HEK293 (cell line): ENCODE data around the gene TDP2.

ENCODE experiments used
- CTCF ChIA-PET: fragments of 350-600 bp; formaldehyde crosslinking; extraction: SDS; loops from one replicate; lab custom pipeline; 2021; ENCODE audit warnings: antibody characterized with exemption; lab: Yijun Ruan, JAX
- POLR2A ChIA-PET: fragments of 300-600 bp; formaldehyde crosslinking; extraction: SDS; loops from one replicate; lab custom pipeline; 2020; ENCODE audit warnings: antibody characterized with exemption, inconsistent platforms; lab: Yijun Ruan, JAX
- H3K27ac ChIP-seq: fragments of 200-500 bp; sonication (Bioruptor generic); 2 replicates; pipeline ENCODE4 v1.5.1; 2014; ENCODE audit warnings: low read depth, low read length, control low read depth, inconsistent platforms; ENCODE audit errors: extremely low read depth
- H3K36me3 ChIP-seq, 2 experiments: fragments of 200-500 bp in 1 of 2; sonication (Bioruptor generic) in 1 of 2; 1 replicate in 1 of 2; 2 replicates in 1 of 2; pipeline ENCODE4 v1.5.1; 2014 to 2017; ENCODE audit warnings: inconsistent platforms in 2 of 2, low read length in 2 of 2; ENCODE audit not compliant: control insufficient read depth in 2 of 2, insufficient read depth in 1 of 2
- H3K4me1 ChIP-seq: fragments of 200-500 bp; sonication (Bioruptor generic); 2 replicates; pipeline ENCODE4 v1.5.1; 2014; ENCODE audit warnings: mild to moderate bottlenecking, low read length, inconsistent platforms; ENCODE audit not compliant: control insufficient read depth, insufficient read depth
- H3K4me3 ChIP-seq: 2 replicates; pipeline ENCODE4 v1.5.1; 2011; ENCODE audit warnings: low read depth, mild to moderate bottlenecking, control low read depth, low read length, moderate library complexity
- H3K9me3 ChIP-seq: fragments of 200-500 bp; sonication (Bioruptor generic); 2 replicates; pipeline ENCODE4 v1.5.1; 2014; ENCODE audit warnings: low read depth, low read length, inconsistent platforms; ENCODE audit not compliant: control insufficient read depth, insufficient read depth
- KLF10 ChIP-seq: fragments of 450-650 bp; IDR thresholded peaks from 2 replicates; pipeline ENCODE4 v1.5.1; 2018; ENCODE audit warnings: missing biosample characterization, mild to moderate bottlenecking, missing genetic modification characterization
- KLF16 ChIP-seq: fragments of 450-650 bp; formaldehyde crosslinking; IDR thresholded peaks from 2 replicates; pipeline ENCODE4 v1.5.1; 2017; ENCODE audit warnings: missing biosample characterization, missing genetic modification characterization
- KLF7 ChIP-seq: fragments of 450-650 bp; formaldehyde crosslinking; IDR thresholded peaks from 2 replicates; pipeline ENCODE4 v1.5.1; 2016; ENCODE audit warnings: missing biosample characterization, missing genetic modification characterization, borderline replicate concordance
- PRDM1 ChIP-seq: fragments of 450-650 bp; formaldehyde crosslinking; IDR thresholded peaks from 2 replicates; pipeline ENCODE4; 2016; ENCODE audit warnings: missing biosample characterization, missing genetic modification characterization
- SCRT1 ChIP-seq: fragments of 450-650 bp; formaldehyde crosslinking; IDR thresholded peaks from 2 replicates; pipeline ENCODE4 v1.5.1; 2016; ENCODE audit warnings: missing biosample characterization, missing genetic modification characterization, borderline replicate concordance
- SP3 ChIP-seq: fragments of 450-650 bp; formaldehyde crosslinking; IDR thresholded peaks from 2 replicates; pipeline ENCODE4 v1.5.1; 2016; ENCODE audit warnings: missing biosample characterization, missing genetic modification characterization
- ZFP41 ChIP-seq: fragments of 450-650 bp; formaldehyde crosslinking; IDR thresholded peaks from 2 replicates; pipeline ENCODE4 v1.5.1; 2016; ENCODE audit warnings: missing biosample characterization, missing genetic modification characterization, borderline replicate concordance
- ZNF121 ChIP-seq: fragments of 450-650 bp; formaldehyde crosslinking; IDR thresholded peaks from 2 replicates; pipeline ENCODE4 v1.5.1; 2016; ENCODE audit warnings: missing biosample characterization, missing genetic modification characterization
- ZNF140 ChIP-seq: fragments of 450-650 bp; formaldehyde crosslinking; IDR thresholded peaks from 2 replicates; pipeline ENCODE4 v1.5.1; 2016; ENCODE audit warnings: missing biosample characterization, missing genetic modification characterization
- ZNF202 ChIP-seq: fragments of 450-650 bp; formaldehyde crosslinking; IDR thresholded peaks from 2 replicates; pipeline ENCODE4 v1.5.1; 2016; ENCODE audit warnings: missing biosample characterization, missing genetic modification characterization, borderline replicate concordance
- ZNF23 ChIP-seq: fragments of 450-650 bp; formaldehyde crosslinking; IDR thresholded peaks from 2 replicates; pipeline ENCODE4 v1.5.1; 2016; ENCODE audit warnings: missing biosample characterization, missing genetic modification characterization, borderline replicate concordance
- ZNF48 ChIP-seq: fragments of 450-650 bp; formaldehyde crosslinking; IDR thresholded peaks from 2 replicates; pipeline ENCODE4 v1.5.1; 2016; ENCODE audit warnings: missing biosample characterization, missing genetic modification characterization
- ZNF529 ChIP-seq: fragments of 450-650 bp; formaldehyde crosslinking; IDR thresholded peaks from 2 replicates; pipeline ENCODE4 v1.5.1; 2017; ENCODE audit warnings: missing genetic modification characterization, missing biosample characterization; ENCODE audit not compliant: insufficient replicate concordance
- ZNF677 ChIP-seq: fragments of 450-650 bp; IDR thresholded peaks from 2 replicates; pipeline ENCODE4 v1.5.0; 2018; ENCODE audit warnings: missing biosample characterization, mild to moderate bottlenecking, missing genetic modification characterization, moderate library complexity
- ZNF777 ChIP-seq: fragments of 450-650 bp; formaldehyde crosslinking; IDR thresholded peaks from 2 replicates; pipeline ENCODE4 v1.5.1; 2017; ENCODE audit warnings: missing biosample characterization, missing genetic modification characterization, borderline replicate concordance
- TF ChIP-seq, protein P1 (sequence below): fragments of 450-650 bp; formaldehyde crosslinking; IDR thresholded peaks from 2 replicates; pipeline ENCODE4 v1.5.1; 2016; ENCODE audit warnings: missing biosample characterization, missing genetic modification characterization

TDP2 gene

DNA sequence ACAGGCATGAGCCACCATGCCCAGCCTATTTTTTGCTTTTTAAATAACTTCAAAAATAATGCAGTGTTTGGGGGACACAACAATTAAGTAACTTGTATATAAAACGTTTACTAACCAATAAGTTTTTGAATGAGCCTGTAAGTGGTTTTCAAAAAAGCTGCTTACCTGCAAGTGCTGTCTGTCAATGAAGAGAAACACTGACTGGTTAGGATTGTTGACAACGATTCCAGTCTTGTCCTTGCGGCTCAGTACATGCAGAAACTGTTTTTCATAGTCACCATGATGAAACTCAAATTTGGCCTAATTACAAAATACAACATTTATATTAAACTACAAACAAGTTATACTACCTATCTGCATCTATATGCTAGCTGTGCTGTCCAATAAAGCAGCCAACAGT lies 41.9 kb upstream of the TDP2 start:
- ChIA-PET CTCF (interaction anchor here (0.9 kb wide), 1 partner anchor 80 kb away, joined by 3 read pairs; no protein-coding TSS in a partner anchor), POLR2A (interaction anchor here (0.7 kb wide), 1 partner anchor 94 kb away, joined by 3 read pairs; no protein-coding TSS in a partner anchor)
- Histone ChIP-seq H3K27ac (no peak overlapping the region), H3K4me3 (no peak overlapping the region), H3K4me1 (no peaks in the 10 kb centered on the region), H3K36me3 (peaks cover 81 to 98% of the 10 kb centered on the region in 2 experiments), H3K9me3 (no peaks in the 10 kb centered on the region)
- TF ChIP-seq ZFP41 (tag by site-specific recombination) (no peak), KLF16 (tag by site-specific recombination) (no peak)

GRCh38 chr6:24704468-24704867 lies 37.8 kb upstream of the TDP2 start:
- POLR2A ChIA-PET = interaction anchor here (0.6 to 1.0 kb wide), 3 partner anchors 15 to 181 kb away, joined by 3 to 5 read pairs (median 3); no protein-coding TSS in a partner anchor
- no peak overlapping the region for H3K4me3 ChIP-seq
- peaks cover 59 to 81% of the 10 kb centered on the region in 2 experiments for H3K36me3 ChIP-seq
- no peaks in the 10 kb centered on the region for H3K9me3 ChIP-seq
- TF ChIP-seq PRDM1 (tag by site-specific recombination) (0 out of 2 replicates have a peak, but pooled peaks have one; percentile 58), ZNF777 (tag by site-specific recombination) (no peak), ZNF677 (0 out of 2 replicates have a peak, but pooled peaks have one; percentile 28)
- TF ChIP-seq, all 188 proteins: peak for 2
- CTCF ChIA-PET = interaction anchor here (0.7 to 1.7 kb wide), 6 partner anchors 9 to 287 kb away, joined by 3 to 7 read pairs (median 3); no protein-coding TSS in a partner anchor
- no peaks in the 10 kb centered on the region; the same call in 1 of the 2 replicates for H3K4me1 ChIP-seq
- H3K27ac ChIP-seq = no peak overlapping the region

- TF ChIP-seq SP3 (tag by site-specific recombination) = no peak
- no peak for TF ChIP-seq ZNF202
- TF ChIP-seq, protein P1, sequence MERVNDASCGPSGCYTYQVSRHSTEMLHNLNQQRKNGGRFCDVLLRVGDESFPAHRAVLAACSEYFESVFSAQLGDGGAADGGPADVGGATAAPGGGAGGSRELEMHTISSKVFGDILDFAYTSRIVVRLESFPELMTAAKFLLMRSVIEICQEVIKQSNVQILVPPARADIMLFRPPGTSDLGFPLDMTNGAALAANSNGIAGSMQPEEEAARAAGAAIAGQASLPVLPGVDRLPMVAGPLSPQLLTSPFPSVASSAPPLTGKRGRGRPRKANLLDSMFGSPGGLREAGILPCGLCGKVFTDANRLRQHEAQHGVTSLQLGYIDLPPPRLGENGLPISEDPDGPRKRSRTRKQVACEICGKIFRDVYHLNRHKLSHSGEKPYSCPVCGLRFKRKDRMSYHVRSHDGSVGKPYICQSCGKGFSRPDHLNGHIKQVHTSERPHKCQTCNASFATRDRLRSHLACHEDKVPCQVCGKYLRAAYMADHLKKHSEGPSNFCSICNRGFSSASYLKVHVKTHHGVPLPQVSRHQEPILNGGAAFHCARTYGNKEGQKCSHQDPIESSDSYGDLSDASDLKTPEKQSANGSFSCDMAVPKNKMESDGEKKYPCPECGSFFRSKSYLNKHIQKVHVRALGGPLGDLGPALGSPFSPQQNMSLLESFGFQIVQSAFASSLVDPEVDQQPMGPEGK (tag by site-specific recombination) = no peak
- no peak for TF ChIP-seq ZNF48 (tag by site-specific recombination)
- TF ChIP-seq ZNF121 (tag by site-specific recombination) = no peak
- TF ChIP-seq ZNF140 (tag by site-specific recombination) = no peak
- no peak for TF ChIP-seq SCRT1 (tag by site-specific recombination)
- TF ChIP-seq KLF10 = no peak
- no peak for TF ChIP-seq ZNF529 (tag by site-specific recombination)
- TF ChIP-seq ZNF23 (tag by site-specific recombination) = no peak
- TF ChIP-seq KLF7 (tag by site-specific recombination) = no peak
- TF ChIP-seq, all 188 proteins: peak for 0
- H3K9me3 ChIP-seq = no peaks in the 10 kb centered on the region
- no peak overlapping the region for H3K27ac ChIP-seq
- POLR2A ChIA-PET = no interaction called here
- no peaks in the 10 kb centered on the region; the same call in 1 of the 2 replicates for H3K4me1 ChIP-seq
- peaks cover 57 to 67% of the 10 kb centered on the region in 2 experiments for H3K36me3 ChIP-seq
- H3K4me3 ChIP-seq = no peak overlapping the region
- CTCF ChIA-PET = interaction anchor here (0.8 to 1.7 kb wide), 7 partner anchors 8 to 289 kb away, joined by 3 to 7 read pairs (median 4); no protein-coding TSS in a partner anchor
Observed at GRCh38 chr6:24702720-24703282, 36.1 kb upstream of the TDP2 start.
